GM18868 (cell line): Measurements from ENCODE around the gene SENP7.
"Not testable (repeated sequence)": the region's sequence is repeated elsewhere in the genome, so short reads cannot be mapped to it uniquely, and the experiment has no call there.

Experiments
- ATAC-seq: cut with Tn5 transposase; IDR thresholded peaks from one replicate; pipeline ENCODE4 v1.9.1; 2021; ENCODE audit warnings: mild to moderate bottlenecking, moderate library complexity; ENCODE audit not compliant: unreplicated experiment

Gene SENP7

DNA sequence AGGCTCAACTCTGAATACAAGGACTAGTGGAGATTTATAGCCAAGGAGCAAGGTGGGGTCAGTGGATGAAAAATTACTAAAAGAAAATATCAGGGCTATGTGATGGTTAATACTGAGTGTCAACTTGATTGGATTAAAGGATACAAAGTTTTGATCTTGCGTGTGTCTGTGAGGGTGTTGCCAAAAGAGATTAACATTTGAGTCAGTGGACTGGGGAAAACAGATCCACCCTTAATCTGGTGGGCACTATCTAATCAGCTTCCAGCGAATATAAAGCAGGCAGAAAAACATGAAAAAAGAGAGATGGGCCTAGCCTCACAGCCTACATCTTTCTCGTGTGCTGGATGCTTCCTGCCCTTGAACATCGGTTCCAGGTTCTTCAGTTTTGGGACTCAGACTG lies 14.4 kb upstream of the SENP7 start:
- ATAC-seq: no peak

- ATAC-seq: no peak
These were observed 8.2 kb upstream of the SENP7 start for GRCh38 chr3:101521211-101521701.

DNA sequence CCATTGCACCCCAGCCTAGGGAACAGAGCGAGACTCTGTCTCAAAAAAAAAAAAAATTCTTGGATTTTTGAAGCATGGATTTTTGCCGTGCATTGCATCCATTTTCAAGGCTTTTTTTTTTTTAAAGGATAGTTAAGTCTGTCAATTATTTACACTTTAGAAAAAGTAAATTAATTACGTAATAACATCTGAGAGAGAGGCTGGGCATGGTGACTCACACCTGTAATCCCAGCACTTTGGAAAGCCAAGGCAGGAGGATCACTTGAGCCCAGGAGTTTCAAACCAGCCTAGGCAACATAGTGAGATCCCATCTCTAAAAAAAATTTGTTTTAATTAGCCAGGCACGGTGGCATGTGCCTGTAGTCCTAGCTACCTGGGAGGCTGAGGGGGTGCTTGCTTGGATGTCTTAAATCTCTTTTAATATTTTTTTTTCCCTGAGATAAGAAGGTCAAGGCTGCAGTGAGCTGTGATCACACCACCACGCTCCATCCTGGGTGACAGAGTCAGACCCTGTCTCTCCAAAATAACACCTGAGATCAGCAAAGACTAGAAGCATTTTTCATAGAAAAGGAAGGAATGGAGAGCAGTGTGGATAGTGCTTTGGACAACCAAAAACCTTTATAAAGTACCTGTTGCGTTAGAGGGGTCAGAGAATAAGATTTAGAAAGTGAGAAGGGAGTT lies 6.8 kb upstream of the SENP7 start:
- ATAC-seq: no peak

- ATAC-seq: peak; percentile 98
These were observed 5.4 kb upstream of the SENP7 start for GRCh38 chr3:101518421-101518871.

DNA sequence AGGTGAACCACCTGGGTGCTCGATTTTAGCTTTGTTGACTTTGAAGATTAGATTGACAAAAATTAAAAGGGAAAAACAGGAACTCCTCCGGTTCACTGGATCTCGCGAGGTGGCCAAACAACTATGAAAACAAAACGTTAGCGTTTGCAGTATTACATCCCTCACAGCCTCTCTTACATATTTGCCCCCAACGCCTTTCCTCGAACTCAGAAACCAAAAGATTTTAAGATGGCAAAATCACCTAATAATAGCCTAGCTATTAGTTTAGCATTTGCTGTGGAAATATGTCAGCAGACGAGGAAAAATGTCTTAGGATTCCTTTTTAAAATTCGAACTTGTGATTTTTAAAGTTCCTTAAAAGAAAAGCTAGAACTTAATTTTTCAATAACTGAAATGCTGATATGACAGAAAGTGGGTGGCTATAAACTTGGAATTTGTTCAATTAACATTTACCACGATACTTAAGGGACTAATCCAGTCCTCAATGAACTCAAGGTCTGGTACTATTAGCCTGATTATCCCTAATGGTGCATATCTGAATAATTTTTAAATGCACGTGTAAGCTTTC lies 491 bp upstream of the SENP7 start:
- peak; percentile 40 for ATAC-seq

DNA sequence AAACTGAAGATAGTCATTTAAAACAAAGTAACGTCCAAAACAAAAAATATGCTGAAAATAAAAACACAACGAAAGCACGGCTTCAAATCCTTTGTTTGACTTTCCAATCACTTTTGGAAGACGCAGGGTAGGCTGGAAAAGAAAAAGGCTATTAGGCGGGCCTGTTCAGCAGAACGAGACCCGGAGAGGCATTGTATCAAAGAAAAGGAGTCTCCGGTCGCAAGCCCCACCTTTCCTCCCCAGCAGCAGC lies 691 bp downstream of the SENP7 start:
- peak; percentile 35 for ATAC-seq

DNA sequence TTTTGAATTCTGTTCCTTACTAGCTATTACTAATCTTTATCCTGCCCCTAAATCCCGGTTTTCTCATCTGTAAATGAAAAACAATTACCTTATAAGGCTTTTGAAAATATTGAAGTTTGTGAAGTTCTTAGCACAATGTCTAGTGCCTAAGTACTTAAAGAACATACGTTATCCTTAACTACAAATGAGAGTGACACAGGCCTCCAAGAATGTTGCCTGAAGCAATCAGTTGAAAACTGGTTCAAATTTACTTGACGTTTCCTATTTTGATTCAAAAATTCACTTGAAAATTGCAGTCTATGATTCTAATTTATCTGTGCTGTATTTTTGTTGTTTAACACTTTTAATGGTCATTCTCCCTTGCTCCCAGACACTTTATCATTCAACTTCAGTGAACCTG lies 3.2 kb downstream of the SENP7 start:
- ATAC-seq: no peak

- ATAC-seq: no peak
These were observed 3.7 kb downstream of the SENP7 start for GRCh38 chr3:101509281-101509680.

DNA sequence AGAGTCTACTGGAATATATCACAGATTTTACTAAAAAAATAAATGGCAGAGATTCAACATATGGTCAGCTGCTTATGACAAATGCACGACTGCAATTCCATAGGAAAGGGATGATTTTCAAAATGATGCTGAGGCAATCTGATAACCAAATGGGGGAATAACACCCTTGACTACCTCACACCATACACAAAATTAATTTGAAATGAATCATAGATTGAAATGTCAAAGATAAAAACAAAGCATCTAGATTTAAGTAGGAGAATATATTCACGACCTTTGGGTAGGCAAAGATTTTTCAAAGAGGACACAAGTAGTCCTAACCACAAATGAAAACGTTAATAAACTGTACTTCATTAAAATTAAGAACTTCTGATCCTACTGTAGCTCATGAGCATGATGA lies 11.2 kb downstream of the SENP7 start:
- no peak for ATAC-seq

DNA sequence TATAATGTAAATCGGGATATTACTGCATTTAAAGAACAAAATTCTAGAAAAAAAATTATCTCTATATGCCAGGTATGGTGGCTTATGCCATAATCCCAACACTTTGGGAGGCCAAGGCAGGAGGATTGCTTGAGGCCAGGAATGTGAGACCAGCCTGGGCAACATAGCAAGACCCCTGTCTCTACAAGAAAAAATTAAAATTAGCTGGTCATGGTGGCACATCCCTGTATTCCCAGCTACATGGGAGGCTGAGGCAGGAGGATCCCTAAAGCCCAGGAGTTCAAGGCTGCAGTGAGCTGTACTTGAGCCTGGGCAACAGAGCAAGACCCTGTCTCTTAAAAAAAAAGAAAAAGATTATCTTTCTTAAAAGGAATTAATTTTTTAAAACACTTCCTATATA lies 12.8 kb downstream of the SENP7 start:
- no peak for ATAC-seq

DNA sequence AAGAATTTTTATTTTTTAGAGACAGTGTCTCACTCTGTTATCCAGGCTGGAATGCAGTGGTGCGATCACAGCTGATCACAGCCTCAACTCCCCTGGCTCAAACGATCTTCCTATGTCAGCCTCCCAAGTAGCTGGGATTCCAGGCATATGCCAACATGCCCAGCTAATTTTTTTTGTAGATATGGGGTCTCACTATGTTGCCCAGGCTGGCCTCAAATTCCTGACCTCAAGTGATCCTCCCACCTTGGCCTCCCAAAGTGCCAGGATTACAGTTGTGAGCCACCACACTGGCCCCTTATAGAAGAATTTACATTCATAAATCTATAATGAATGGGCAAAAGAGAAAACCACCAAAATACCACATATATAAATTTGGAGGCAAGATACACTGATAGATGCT lies 15.2 kb downstream of the SENP7 start:
- no peak for ATAC-seq

DNA sequence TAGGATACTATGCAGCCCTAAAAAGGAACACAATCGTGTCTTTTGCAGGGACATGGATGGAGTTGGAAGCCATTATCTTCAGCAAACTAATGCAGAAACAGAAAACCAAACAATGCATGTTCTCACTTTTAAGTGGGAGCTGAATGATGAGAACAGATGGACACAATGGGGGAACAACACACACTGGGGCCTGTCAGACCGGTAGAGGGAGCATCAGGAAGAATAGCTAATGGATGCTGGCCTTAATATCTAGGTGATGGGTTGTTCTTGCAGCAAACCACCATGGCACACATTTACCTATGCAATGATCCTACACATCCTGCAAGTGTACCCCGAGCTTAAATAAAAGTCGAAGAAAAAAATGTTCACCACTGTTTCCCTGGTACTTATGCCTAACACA lies 17.5 kb downstream of the SENP7 start:
- no peak for ATAC-seq

DNA sequence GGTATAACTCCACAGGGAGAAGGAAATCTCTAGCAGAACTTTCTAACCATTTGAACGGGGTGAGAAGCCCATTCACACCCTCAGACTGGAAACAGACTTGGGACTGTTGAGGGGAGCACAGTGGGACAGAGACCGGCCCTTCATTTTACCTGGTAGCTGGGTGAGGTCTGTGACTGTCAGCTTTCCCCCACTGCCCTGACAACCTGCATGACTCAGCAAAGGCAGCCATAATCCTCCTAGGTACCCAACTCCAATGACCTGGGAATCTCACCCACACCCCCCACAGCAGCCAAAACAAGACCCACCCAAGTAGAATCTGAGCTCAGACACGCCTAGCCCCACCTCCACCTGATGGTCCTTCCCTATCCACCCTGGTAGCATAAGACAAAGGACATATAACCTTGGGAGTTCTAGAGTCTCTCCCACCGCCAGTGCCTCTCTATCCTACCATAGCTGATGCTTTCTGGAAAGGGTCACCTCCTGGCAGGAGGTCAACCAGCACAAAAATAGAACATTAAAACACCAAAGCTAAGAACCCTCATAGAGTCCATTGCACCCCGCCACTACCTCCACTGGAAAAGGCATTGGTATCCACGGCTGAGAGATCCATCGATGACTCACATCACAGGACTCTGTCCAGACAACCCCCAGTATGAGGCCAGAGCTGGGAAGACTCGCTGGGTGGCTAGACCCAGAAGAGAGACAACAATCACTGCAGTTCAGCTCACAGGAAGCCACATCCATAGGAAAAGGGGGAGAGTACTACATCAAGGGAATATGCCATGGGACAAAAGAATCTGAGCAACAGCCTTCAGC lies 28.0 kb downstream of the SENP7 start:
- no peak for ATAC-seq

DNA sequence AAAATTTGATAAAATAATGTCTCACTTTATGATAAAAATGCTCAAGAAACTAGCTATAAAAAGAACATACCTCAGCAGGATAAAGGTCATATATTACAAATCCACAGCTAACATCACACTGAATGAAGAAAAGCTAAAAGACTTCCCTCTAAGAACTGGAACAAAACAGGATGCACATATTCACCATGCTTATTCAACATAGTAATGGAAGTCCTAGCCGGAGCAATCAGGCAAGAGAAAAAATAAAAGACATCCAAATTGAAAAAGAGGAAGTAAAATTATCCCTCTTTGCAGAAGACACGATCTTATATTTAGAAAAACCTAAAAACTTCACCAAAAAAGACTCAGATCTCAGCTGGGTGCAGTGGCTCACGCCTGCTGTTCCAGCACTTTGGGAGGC lies 34.0 kb downstream of the SENP7 start:
- no peak for ATAC-seq

DNA sequence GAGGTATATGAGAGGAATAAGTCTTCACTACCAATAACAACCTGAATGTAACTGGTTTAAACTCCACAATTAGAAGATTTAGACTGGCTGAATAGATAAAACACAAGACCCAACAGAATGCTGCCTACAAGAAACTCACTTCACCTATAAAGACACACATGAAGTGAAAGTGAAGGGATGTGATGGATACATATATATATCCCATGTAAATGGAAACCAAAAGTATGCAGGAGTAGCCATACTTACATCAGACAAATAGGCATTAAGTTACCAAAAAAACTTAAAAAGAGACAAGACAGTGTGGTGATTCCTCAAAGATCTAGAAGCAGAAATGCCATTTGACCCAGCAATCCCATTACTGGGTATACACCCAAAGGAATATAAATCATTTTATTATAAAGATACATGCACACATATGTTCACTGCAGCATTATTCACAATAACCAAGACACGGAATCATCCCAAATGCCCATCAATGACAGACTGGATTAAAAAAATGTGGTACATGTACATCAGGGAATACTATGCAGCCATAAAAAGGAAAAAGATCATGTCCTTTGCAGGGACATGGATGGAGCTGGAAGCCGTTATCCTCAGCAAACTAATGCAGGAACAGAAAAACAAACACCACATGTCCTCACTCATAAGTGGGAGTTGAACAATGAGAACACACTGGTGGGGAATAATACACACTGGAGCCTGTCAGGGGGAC lies 38.0 kb downstream of the SENP7 start:
- ATAC-seq: not testable (repeated sequence)

DNA sequence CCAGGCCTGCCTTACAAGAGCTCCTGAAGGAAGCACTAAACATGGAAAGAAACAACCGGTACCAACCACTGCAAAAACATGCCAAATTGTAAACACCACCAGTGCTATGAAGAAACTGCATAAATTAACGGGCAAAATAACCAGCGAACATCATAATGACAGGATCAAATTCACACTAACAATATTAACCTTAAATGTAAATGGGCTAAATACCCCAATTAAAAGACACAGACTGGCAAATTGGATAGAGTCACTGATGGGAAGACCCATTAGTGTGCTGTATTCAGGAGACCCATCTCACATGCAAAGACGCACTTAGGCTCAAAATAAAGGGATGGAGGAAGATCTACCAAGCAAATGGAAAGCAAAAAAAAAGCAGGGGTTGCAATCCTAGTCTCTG lies 44.3 kb downstream of the SENP7 start:
- ATAC-seq: not testable (repeated sequence)

DNA sequence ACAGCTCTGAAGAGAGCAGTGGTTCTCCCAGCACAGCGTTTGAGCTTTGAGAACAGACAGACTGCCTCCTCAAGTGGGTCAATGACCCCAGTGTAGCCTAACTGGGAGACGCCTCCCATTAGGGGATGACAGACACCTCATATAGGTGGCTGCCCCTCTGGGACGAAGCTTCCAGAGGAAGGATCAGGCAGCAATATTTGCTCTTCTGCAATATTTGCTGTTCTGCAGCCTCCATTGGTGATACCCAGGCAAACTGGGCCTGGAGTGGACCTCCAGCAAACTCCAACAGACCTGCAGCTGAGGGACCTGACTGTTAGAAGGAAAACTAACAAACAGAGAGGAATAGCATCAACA lies 45.7 kb downstream of the SENP7 start:
- ATAC-seq: not testable (repeated sequence)

- no peak for ATAC-seq
These were observed 46.3 kb downstream of the SENP7 start for GRCh38 chr3:101466465-101467309.

- no peak for ATAC-seq
These were observed 48.8 kb downstream of the SENP7 start for GRCh38 chr3:101464235-101464634.

- ATAC-seq: no peak
These were observed 51.6 kb downstream of the SENP7 start for GRCh38 chr3:101461451-101461850.

DNA sequence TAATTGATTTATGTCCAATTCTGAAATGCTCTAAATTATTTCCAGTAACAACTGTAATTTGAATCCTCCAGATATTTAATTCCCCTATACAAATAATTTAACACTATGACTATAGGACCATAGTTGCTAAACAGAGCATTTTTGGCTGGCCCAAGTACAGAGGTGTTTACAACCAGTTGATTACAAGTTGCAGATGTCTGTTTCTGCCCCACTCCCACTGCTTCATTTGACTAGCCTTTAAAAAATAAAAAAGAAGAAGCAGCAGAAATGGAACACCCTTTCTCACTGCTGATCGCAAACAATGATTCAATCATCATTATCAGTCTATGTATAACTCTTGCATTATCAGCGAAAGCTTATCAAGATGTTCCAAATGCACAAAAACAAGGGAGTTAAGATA lies 54.6 kb downstream of the SENP7 start:
- ATAC-seq: no peak
